SU-DHL-6 (cell line): ENCODE measurements around the gene CPAMD8.

Source experiments
- H2AFZ ChIP-seq: fragments of 200-600 bp; sonication (generic); 2 replicates; pipeline ENCODE4 v1.6.1; 2014; ENCODE audit warnings: low read depth, mild to moderate bottlenecking, moderate library complexity, mixed read lengths, antibody characterized with exemption, low read length; ENCODE audit not compliant: severe bottlenecking
- H3F3A ChIP-seq: fragments of 200-600 bp; shearing (Covaris generic); 2 replicates; pipeline ENCODE4 v1.6.0; 2016; ENCODE audit warnings: antibody characterized with exemption, mild to moderate bottlenecking; ENCODE audit not compliant: insufficient read depth
- H3K27ac ChIP-seq: fragments of 200-600 bp; sonication (generic); 2 replicates; pipeline ENCODE4 v1.5.1; 2016; ENCODE audit warnings: low read depth, mild to moderate bottlenecking, low read length, moderate library complexity, mixed read lengths
- H3K27me3 ChIP-seq: fragments of 200-600 bp; sonication (generic), shearing (Covaris generic); 2 replicates; pipeline ENCODE4 v1.6.0; 2014; ENCODE audit warnings: mild to moderate bottlenecking, low read length
- H3K36me3 ChIP-seq: fragments of 200-600 bp; sonication (generic); 2 replicates; pipeline ENCODE4 v1.6.1; 2014; ENCODE audit warnings: mild to moderate bottlenecking, low read length, mixed read lengths
- H3K4me2 ChIP-seq: fragments of 300-600, 200-600 bp; shearing (Covaris generic), sonication (generic); 2 replicates; pipeline ENCODE4 v1.6.0; 2014; ENCODE audit warnings: low read length, low read depth, mild to moderate bottlenecking; ENCODE audit not compliant: poor library complexity, severe bottlenecking
- H3K4me3 ChIP-seq: fragments of 200-600 bp; sonication (generic); 2 replicates; pipeline ENCODE4 v1.5.1; 2014; ENCODE audit warnings: antibody characterized with exemption, low read length, mild to moderate bottlenecking, mixed read lengths; ENCODE audit not compliant: insufficient read depth, poor library complexity, severe bottlenecking
- H3K79me2 ChIP-seq: fragments of 200-600 bp; sonication (generic); 2 replicates; pipeline ENCODE4 v1.6.1; 2014; ENCODE audit warnings: mild to moderate bottlenecking, low read length, moderate library complexity; ENCODE audit not compliant: insufficient read depth
- H3K9ac ChIP-seq: fragments of 200-600 bp; sonication (generic); 2 replicates; pipeline ENCODE4 v1.7.0; 2014; ENCODE audit warnings: mild to moderate bottlenecking, low read length
- H3K9me2 ChIP-seq: fragments of 200-600 bp; sonication (generic); replicated peaks from 2 replicates; pipeline ENCODE4 v1.6.1; 2014; ENCODE audit warnings: low read length; ENCODE audit not compliant: insufficient read depth
- H3K9me3 ChIP-seq: fragments of 200-600 bp; sonication (generic); 2 replicates; pipeline ENCODE4 v1.6.1; 2014; ENCODE audit warnings: low read length, mixed read lengths; ENCODE audit not compliant: insufficient read depth
- H4K20me1 ChIP-seq: fragments of 200-600 bp; sonication (generic); 2 replicates; pipeline ENCODE4 v1.6.1; 2014; ENCODE audit warnings: low read depth, mild to moderate bottlenecking, antibody characterized with exemption, low read length, moderate library complexity, mixed read lengths
- EZH2phosphoT487 ChIP-seq: fragments of 200-600 bp; sonication (generic), shearing (Covaris generic); conservative IDR thresholded peaks from 2 replicates; pipeline ENCODE4 v1.6.1; 2018; ENCODE audit warnings: mild to moderate bottlenecking, antibody characterized with exemption, low read length, moderate library complexity, mixed read lengths
- TF ChIP-seq, protein P1 (sequence below): fragments of 200-600 bp; sonication (generic); IDR thresholded peaks from one replicate; pipeline ENCODE4 v1.5.1; 2017; ENCODE audit warnings: antibody characterized with exemption, mild to moderate bottlenecking, low read length, moderate library complexity; ENCODE audit not compliant: insufficient read depth, poor library complexity, severe bottlenecking

Gene CPAMD8

DNA sequence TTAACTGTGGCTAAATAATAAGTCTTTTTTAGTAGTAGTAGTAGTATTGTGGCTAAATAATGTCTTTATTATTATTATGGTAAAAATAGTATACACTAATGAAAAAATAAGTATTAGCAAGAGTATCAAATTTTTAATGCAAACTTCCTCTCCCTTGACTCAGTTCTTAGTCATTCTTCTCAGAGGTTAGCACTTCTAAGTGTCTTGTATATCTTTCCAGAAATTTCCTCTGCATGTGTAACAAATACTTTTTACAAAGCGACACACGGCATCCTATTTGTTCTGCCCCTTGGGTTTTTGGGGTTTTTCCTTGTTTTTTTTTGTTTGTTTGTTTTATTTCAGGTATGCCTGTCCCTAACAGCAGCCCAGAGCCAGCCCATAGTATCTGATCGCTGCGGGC is 176.5 kb downstream of the CPAMD8 start:
- H3K27ac ChIP-seq: no peak overlapping the region
- no peaks in the 10 kb centered on the region for H3F3A ChIP-seq
- no peak overlapping the region for H3K4me2 ChIP-seq
- no peaks in the 10 kb centered on the region for H3K27me3 ChIP-seq
- H4K20me1 ChIP-seq: no peaks in the 10 kb centered on the region
- H3K9ac ChIP-seq: no peak overlapping the region
- H2AFZ ChIP-seq: no peak overlapping the region
- H3K4me3 ChIP-seq: no peak overlapping the region
- TF ChIP-seq EZH2phosphoT487: no peak
- TF ChIP-seq, protein P1, sequence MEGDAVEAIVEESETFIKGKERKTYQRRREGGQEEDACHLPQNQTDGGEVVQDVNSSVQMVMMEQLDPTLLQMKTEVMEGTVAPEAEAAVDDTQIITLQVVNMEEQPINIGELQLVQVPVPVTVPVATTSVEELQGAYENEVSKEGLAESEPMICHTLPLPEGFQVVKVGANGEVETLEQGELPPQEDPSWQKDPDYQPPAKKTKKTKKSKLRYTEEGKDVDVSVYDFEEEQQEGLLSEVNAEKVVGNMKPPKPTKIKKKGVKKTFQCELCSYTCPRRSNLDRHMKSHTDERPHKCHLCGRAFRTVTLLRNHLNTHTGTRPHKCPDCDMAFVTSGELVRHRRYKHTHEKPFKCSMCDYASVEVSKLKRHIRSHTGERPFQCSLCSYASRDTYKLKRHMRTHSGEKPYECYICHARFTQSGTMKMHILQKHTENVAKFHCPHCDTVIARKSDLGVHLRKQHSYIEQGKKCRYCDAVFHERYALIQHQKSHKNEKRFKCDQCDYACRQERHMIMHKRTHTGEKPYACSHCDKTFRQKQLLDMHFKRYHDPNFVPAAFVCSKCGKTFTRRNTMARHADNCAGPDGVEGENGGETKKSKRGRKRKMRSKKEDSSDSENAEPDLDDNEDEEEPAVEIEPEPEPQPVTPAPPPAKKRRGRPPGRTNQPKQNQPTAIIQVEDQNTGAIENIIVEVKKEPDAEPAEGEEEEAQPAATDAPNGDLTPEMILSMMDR: no peak
- no peaks in the 10 kb centered on the region for H3K79me2 ChIP-seq
- H3K36me3 ChIP-seq: no peaks in the 10 kb centered on the region
- no peaks in the 10 kb centered on the region for H3K9me2 ChIP-seq
- H3K9me3 ChIP-seq: no peaks in the 10 kb centered on the region

- H3K4me3 ChIP-seq: no peak overlapping the region
- H2AFZ ChIP-seq: no peak overlapping the region
- H3K79me2 ChIP-seq: no peaks in the 10 kb centered on the region
- H3K9ac ChIP-seq: no peak overlapping the region
- no peaks in the 10 kb centered on the region for H3K36me3 ChIP-seq
- H3K4me2 ChIP-seq: no peak overlapping the region
- H3F3A ChIP-seq: no peaks in the 10 kb centered on the region
- no peak for TF ChIP-seq EZH2phosphoT487
- TF ChIP-seq, protein P1: no peak
- no peaks in the 10 kb centered on the region for H3K9me3 ChIP-seq
- no peaks in the 10 kb centered on the region for H3K27me3 ChIP-seq
- no peaks in the 10 kb centered on the region for H3K9me2 ChIP-seq
- no peaks in the 10 kb centered on the region for H4K20me1 ChIP-seq
- no peak overlapping the region for H3K27ac ChIP-seq
Measured at GRCh38 chr19:16849168-16849567, 177.4 kb downstream of the CPAMD8 start.

GRCh38 chr19:16847430-16847829 is 179.2 kb downstream of the CPAMD8 start:
- no peak overlapping the region for H3K4me3 ChIP-seq
- H3K9me2 ChIP-seq: no peaks in the 10 kb centered on the region
- H2AFZ ChIP-seq: no peak overlapping the region
- H3K9ac ChIP-seq: no peak overlapping the region
- H3K36me3 ChIP-seq: no peaks in the 10 kb centered on the region
- H3F3A ChIP-seq: no peaks in the 10 kb centered on the region
- H3K79me2 ChIP-seq: no peaks in the 10 kb centered on the region
- H4K20me1 ChIP-seq: no peaks in the 10 kb centered on the region
- no peaks in the 10 kb centered on the region for H3K9me3 ChIP-seq
- no peak overlapping the region for H3K4me2 ChIP-seq
- no peak overlapping the region for H3K27ac ChIP-seq
- no peaks in the 10 kb centered on the region for H3K27me3 ChIP-seq
- TF ChIP-seq EZH2phosphoT487: no peak
- TF ChIP-seq, protein P1: no peak

GRCh38 chr19:16846901-16847300 is 179.7 kb downstream of the CPAMD8 start:
- Histone ChIP-seq H3K9ac (no peak overlapping the region), H2AFZ (no peak overlapping the region), H3K9me2 (no peaks in the 10 kb centered on the region), H3K4me2 (no peak overlapping the region), H4K20me1 (no peaks in the 10 kb centered on the region), H3K36me3 (no peaks in the 10 kb centered on the region), H3K79me2 (no peaks in the 10 kb centered on the region), H3K4me3 (no peak overlapping the region), H3K27ac (no peak overlapping the region), H3F3A (no peaks in the 10 kb centered on the region), H3K9me3 (no peaks in the 10 kb centered on the region), H3K27me3 (no peaks in the 10 kb centered on the region)
- no peak for TF ChIP-seq EZH2phosphoT487
- TF ChIP-seq, protein P1: no peak
